RKO (cell line): ENCODE data around the gene PLEKHA3.
"Not testable (repeated sequence)": the region's sequence is repeated elsewhere in the genome, so short reads cannot be mapped to it uniquely, and the experiment has no call there.

ENCODE experiments used
- DNase-seq: peaks from one replicate; pipeline ENCODE4 v3.0.0-alpha.2; 2016; ENCODE audit warnings: low spot score

The PLEKHA3 gene

DNA sequence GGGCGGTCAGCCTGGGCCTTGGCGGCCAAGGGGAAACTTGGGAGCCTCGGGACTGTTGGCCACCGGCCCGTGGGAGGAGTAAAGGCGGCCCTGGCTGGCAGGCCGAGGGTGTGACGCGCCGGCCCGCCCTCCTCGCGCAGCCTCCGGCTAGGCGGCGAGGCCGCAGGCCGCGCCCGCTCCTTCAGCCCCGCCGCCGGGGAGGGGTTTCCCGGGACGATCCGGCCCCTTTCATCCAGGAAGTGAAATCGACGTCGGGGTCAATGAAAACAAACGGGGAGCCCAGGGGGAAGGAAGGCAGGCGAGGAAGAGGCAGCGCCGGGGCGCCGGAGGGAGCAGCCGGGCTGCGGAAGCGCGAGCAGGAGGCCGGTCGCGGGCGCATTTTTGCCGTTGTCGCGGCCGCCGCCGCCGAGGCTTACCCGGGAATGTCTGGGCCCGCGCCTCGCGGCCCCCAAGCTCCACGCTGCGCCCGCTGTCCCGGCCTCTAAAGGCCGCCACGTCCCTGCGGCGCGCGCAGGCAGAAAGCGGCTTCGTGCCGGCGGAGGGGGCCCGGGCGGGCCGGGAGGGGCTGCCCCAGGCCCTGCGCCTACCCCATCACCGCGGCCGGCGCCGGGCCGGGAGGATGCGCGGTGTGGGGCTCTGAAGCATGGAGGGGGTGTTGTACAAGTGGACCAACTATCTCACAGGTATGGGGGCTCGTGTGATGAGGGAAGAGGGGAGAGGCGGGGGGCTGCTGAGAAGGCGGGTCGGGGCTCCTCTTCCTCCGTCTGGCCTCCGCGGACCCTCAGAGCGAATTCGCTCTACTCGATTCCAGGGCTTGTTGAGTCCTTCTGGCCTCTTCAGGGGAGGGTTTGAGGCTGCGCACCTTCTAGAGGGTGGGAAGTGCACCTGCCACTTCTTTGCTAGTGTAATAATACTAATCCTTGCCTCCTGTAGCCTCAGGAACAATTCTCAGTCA lies at the start of gene PLEKHA3:
Gene PLEKHA3, plus strand, starts transcription at position 231 of the 955 bp plus-strand sequence. Its CDS starts 413 bp downstream, at position 644.
- DNase-seq, result peak; percentile 97

DNA sequence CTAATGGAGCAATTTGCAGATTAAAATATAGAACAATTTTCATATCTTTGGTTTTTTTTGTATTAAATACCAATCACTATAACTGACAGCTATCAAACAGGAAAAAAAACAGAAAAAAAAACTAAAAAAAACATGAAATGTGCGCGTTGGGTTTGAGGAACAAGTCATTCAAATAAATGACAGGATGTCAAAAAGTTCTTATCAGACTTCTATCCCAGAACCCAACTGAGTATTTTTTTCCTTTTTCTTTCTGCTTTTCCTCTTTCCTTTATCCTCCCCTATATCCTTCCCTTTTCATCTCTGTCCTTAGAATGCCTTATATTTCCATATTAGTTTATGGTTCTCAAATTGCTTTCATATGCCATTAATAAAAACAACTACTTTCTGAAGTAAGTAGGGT lies 43.6 kb upstream of the PLEKHA3 start:
- no peak for DNase-seq

DNA sequence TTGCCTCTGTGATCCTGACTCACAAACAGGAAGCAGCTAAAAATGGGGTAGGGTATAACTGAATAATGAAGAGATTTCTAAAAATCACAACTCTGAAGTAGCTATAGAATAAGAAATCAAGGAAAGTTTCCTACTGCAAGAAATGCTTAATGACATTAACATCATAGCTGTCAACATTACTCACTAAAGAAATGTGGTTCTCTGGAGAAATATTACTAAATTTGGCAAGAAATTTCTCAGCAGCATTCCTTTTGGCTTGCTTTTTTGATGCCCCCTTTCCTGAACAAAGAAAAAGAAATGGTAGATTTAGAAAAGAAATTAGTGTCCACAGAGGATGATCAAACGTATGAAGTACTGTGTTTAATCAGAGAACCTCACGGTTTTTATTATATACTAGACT lies 38.8 kb upstream of the PLEKHA3 start:
- DNase-seq, result no peak

DNA sequence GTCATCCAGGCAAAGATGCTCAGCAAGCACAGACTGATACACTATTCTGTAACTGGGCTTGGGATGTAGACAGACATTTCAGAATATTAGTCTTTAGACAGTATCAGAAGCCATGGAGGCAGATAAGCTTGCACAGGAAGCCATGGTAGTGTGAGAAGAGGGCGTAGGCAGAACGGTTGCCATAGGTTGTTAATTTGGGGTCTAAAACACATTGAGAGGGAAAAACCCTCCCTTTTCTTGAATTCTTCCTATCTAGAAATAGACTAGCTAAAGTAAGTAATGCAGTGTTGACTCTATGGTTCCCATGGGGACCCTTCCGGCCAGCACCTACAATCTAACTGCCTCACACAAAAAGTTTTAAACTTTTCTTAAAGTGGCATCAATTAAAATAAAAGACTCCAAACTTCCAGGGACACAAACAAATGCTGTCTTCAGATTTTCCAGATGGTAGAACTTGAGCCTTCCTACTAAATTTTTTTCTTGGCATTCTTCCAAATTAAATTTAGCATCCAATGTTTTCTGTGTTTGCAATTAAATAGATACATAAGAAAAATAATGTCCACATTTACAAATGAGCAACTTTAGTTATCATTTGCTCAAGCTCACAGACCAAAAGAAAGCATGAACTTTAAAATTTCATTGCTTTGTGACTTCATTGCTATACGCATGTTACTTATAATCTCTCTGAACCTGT lies 31.1 kb upstream of the PLEKHA3 start:
- DNase-seq, result no peak

DNA sequence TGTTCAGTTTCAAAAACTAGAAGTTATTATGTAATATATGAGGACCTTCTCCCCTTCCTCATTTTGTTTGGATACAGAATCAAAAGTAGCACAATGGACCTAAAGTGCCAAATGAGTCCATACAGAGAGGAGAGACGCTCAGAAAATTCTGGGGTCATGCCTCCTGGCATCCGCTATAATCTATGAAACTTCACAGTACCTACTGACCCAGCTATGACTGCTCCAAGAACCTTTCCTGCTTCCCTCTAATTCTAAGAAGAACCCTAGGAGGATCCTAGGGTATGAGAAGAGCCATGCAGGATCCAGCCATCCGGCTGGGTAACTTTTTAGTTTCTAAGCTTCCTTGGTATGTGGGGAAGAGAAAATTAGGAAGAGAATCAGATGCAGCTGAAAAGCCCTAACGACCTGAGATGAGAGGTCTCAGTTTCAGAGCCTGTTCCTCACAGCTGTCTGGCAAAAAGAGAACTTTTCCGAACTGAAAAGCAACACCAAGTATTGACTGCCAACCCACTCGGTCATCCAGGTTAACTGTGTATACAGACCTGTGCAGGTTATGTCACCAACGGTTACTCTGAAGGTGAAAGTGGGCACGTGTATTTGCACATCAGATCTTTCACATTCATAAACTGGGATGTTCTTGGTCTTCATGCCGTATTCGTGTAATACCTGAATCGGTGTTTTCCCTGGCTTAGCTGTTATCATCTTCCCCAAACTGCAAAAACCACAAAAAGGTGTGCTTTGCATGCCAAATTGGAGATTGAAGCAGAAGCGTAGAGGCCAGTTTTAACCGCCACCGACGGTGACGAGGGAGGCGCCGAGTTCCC lies 30.3 kb upstream of the PLEKHA3 start:
- peak; percentile 29 for DNase-seq

DNA sequence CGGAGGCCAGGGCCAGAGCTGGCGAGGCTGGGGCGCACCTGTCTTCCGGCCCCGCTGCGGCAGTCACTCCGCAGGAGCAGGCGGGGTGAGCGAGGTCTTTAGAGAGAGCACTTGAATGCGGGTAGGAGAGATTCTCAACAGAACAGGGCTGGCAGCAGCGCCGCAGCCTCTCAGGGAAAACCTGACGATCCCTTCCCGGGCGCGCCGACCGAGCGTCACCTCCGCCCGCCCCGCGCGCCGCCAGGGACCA lies 29.8 kb upstream of the PLEKHA3 start:
- DNase-seq, result no peak

DNA sequence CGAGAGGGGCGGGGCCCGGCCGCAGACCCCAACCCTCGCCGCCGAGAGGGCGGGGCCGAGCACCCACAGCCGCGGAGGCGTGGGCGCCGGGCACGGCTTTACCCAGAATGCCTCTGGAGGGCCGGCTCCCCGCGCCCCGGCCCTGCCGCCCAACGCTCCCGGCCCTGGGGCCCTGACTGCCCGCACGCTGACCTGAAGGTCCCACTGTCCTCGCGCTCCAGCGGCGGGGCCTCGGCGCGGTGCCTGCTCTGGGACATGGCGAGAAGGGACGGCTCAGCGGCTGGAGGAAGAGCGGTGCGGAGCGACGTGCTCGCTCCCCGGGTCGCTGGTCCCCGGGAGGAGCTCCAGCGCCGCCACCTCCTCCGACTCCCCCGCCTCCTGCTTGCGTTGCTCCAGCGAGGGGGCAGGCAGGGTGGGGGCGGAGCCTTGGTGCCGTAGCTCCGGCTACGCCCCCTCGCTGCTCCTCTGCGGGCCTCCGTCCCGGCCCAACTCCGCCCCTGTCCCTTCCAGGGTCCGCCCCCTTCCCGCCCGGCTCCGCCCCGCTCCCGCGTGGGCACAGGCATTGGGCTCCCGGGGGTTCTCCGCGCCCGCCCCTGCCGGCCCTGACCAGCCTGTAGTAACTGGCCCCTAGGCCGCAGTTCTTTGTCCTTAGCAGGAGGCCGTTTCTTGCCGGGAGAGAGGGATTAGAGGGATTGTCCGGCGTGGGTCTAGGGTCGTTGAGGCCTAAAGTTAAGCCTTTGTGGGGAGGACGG lies 29.3 kb upstream of the PLEKHA3 start, which contains the start of the genes PJVK and PRKRA:
Gene PJVK, plus strand, starts transcription at position 605 of the 752 bp plus-strand sequence. CDS start 2,032 bp downstream, outside the sequence.
Gene PRKRA, minus strand, starts transcription at position 402 of the 752 bp plus-strand sequence. Its CDS starts 145 bp downstream, at position 257.
- DNase-seq, result peak; percentile 95

DNA sequence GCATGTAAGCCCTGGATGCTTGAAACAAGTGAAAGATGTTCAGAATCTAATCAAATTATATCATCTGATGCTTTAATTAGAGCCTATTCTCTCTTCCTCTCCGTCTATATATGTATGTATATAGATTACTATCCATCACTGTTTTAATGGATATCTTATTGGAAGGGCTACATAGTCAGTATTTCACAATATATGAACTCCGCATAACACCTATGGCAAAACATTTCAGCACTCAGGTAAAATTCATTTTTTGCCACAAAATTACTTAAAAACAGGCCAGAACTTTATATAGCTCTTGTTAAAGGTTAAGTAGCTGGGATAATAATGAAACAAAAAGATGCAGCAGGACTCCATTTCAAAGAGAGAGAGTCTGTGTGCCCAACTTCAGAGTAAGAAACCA lies 27.9 kb upstream of the PLEKHA3 start:
- DNase-seq, result no peak

DNA sequence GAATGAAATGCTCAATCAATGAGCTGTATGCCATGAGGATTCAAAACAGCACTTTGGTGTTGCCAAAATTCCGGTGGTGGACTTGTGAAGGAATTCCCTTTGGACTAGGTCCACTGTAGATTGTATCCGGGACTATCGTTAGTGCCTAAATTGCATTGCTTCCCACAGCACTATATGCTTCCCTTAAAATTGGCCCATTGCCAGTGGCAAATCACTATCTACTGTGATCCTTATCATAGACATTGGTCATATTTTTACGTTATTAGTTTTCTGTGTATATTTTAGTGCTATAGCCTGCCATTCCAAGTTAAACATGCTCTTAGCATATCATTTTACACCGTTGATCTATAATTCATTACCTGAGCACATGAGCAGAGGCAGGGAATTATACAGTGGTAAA lies 27.4 kb upstream of the PLEKHA3 start:
- no peak for DNase-seq

DNA sequence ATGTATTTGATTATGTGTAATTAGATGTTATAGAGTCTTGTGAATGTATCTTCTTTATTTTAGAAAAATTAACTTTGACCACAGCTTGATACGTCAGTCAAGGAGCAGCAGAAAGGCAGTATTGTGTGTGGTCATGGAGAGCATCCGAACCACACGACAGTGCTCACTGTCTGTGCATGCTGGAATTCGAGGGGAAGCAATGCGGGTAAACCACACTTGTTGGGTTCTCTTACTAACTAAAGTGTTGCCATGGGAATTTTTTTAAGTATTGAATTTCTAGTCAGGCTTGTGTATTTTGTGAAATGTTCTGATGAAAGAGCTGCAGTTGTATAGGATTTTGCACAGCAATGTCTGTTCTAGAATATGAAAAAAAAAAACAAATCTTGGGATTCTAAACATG lies 24.3 kb upstream of the PLEKHA3 start:
- DNase-seq, result no peak

DNA sequence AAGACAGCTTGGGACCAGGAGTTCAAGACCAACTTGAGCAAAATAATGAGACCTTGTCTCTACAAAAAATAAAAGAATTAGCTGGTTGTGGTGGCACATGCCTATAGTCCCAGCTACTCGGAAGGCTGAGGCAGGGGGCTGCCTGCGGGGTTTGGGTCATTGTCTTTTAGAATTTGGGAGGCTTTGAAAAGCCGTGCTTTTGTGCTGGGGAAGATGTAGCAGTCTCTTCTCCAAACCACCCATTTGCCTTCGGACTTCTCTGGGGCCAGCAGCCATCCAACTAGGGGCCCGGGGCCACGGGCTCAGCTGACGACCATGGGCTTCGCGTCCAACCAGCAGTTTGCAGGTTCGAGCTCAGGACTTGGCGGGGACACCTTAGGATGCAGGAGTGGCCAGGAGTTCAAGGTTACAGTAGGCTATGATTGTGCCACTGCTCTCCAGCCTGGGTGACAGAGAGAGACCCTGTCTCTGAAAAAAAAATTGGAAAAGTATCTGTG lies 22.8 kb upstream of the PLEKHA3 start:
- DNase-seq, result no peak

DNA sequence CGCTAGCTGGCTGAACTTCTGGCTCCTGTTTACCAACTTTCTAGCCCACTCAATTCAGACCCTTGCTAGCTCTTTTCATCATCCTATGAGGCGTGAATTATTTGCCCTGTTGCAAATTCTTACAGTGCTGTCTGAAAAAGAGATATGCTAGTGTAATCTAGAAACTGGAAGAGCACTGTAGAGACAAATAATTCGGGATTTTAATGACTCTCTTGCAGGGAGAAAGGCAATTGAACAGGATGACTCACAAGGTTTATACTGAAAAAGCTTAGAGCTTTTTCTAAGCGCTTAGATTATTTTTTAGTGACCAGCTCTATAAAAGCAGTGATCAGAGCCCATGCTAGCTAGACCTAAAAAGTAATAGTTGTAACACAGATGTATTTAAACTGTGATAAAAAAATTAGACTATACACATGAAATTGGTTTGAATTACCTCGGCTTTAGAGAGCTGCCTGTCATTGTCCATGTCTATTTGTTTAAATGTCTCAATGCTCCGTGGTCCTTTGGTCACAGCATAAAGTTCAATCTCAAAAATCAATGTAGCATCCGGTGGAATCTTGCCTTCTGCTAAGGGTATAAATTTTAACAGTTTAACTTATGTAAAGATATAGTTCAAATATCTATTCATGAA lies 10.9 kb upstream of the PLEKHA3 start:
- DNase-seq, result no peak

DNA sequence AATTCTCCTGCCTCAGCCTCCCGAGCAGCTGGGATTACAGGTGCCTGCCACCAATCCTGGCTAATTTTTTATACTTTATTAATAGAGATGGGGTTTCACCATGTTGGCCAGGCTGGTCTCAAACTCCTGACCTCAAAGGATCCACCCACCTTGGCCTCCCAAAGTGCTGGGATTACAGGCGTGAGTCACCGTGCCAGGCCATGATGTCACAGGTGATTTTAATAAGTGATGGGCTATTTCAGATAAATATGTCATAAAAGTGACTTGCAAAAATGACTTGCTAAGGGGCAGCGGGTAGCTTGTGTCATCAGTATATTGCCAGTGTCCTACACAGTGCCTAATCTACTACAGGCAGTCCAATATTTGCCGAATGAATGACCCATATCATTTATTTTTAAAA lies 8.9 kb upstream of the PLEKHA3 start:
- DNase-seq, result not testable (repeated sequence)

DNA sequence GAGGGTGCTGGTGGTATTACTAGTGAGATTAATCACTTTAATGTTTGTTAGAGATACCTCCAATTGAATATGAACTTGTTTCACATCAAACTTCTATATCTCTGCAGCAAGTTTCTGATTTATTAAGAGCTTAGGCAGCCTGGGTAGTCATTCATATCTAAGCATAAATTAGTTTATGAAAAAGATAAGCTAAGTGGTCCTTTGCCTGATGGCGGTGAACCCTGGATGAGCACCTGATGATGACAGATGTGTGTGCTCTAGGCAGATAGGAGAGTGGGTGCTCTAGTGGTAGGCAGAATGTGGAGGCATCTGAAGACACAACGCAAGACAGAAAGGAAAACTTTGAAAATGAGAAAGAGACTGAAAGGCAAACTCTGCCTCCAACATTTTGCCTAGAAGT lies 6.9 kb upstream of the PLEKHA3 start:
- no peak for DNase-seq

DNA sequence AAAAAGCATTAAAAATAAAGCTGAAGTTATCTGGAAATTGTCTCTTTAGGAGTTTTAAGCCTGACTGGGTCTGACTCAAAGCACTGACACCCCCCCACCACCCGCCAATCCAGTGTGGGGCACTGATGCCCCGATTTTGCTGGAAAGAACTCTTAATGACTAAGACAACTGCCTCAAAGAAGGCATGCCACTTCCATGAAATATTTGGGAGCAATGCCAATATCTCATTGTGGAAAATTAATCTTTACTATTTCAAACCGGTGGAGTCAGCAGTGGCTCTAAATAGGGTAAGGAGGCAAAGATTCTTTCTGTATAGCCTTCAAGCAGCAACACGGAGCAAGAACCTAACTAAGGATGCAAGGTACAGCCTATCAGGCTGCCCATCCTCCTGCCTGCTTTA lies 6.3 kb upstream of the PLEKHA3 start:
- no peak for DNase-seq

DNA sequence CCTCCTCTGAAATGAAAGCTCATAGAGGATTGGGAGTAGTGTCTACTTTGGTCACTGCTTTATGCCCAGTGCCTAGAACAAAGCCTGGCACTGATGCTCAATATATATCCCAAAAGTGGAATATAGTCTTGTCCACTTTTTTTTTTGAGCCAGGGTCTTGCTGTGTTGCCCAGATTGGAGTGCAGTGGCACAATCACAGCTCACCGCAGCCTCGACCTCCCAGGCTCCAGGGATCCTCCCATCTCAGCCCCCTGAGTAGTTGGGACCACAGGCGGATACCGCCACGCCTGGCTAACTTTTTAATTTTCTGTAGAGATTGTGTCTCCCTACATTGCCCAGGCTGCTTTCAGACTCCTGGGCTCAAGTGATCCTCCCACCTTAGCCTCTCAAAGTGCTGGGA lies 5.7 kb upstream of the PLEKHA3 start:
- DNase-seq, result no peak

DNA sequence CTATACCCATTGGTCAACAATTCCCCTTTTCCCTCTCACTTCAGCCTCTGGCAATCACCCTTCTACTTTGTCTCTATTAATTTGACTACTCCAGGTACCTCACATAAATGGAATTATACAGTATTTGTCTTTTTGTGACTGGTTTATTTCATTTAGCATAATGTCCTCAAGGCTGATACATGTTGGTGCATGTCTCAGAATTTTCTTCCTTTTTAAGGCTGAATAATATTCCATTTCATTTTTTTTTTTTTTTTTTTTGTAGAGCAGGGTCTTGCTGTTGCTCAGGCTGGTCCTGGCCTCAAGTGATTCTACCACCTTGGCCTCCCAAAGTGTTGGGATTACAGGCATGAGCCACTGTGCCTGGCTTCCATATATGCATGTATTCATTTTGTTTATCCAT lies 3.8 kb upstream of the PLEKHA3 start:
- DNase-seq, result no peak

DNA sequence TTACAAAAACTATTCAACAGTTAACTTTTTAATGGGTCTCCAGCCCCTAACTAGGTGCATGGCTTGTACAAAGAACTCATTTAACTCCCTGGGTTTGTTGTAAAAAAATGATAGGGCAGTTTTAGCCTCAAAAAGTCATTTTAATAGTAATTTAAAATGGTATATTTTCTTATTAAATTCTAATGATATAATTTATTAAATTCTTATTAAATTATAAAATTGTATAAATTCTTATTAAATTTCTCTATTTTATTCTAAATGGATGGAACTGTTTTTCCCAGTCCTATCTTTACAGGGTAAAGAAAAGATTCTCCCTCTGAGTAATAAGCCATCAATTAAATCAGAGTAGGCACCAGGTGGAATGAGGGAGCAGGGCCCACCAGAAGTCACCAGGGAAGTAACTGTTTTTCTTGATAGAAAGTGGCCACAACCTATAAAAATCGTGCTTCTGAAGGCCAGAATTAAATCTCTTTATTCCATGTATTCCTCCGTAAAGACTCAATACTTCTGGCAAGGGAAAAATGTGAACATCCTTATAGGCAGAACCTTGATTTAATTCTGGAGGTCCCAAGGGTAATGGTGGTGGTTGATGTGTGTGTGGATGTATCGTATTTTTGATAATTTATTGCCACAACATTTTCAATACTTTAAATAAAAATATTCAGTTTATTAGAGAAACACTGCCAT lies 2.7 kb upstream of the PLEKHA3 start:
- DNase-seq, result peak; percentile 38

DNA sequence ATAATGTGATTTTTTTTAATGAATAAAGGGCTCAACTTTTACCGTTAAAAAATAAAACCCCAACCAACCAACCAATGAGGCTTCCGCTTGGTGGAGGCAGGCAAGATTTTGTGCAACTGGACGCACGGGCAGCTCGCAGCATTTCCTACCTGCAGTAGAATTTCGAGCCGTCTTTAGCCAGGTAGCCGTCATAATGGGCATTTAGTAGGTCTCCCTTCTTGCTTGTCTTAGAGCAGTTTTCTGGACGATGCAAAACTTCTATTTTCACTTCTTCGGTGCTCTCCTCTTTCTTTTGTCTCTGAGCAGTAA lies 2.2 kb upstream of the PLEKHA3 start:
- peak; percentile 31 for DNase-seq

DNA sequence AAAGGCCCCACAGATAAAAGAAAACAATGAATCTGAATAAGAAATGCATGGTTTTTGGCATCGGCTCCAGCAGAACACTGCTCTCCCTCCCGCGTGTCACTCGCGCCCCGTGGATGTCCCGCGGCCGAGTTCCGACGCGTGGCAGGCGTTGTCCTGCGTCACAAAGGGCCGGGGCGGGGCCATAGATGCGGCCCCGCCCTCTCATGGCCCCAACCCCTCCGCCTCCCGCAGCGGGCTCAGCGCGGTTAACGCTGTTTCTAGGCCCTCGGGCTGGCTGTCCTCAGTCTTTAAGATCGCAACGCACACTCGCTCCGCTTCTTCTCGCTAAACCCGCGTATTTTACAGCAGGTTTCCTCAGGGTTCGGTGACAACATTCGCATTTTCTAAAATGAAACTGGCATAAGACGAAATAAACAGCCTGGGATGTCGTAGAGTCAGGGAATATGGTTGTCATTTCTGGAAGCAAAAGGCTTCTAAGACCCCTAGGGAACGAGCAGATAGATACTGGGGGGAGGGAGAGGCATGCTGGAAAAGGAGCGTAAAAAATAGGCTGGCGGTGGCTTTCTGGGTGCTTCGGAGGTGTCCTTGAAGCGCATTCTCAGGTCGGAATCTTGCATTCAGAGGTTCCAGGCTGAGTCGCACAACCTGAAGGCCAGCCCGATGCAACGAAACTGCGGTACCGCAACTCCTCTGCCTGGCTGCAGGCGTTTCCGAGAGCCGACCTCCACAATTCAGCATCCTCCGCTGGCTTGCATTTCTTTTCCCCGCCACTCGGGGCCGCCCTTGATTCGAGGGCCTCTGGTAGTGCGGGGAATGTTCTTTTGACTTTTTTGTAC lies 1.6 kb upstream of the PLEKHA3 start, which contains the start of gene FKBP7:
Gene FKBP7, minus strand, starts transcription at position 162 of the 836 bp plus-strand sequence. Its CDS starts 101 bp downstream, at position 61.
- peak; percentile 90 for DNase-seq
